PC-9 (cell line): ENCODE measurements around the gene ANK2.

Experiments
- CTCF ChIP-seq: fragments of 200-600 bp; sonication (generic); conservative IDR thresholded peaks from 2 replicates; pipeline ENCODE4 v1.6.1; 2017; ENCODE audit warnings: mixed run types, antibody characterized with exemption, mild to moderate bottlenecking, moderate library complexity
- EZH2 ChIP-seq: fragments of 200-600 bp; sonication (generic); IDR thresholded peaks from 2 replicates; pipeline ENCODE4 v1.8.0; 2017; ENCODE audit warnings: antibody characterized with exemption, low read depth

GRCh38 chr4:113065629-113066028, 16.2 kb downstream of the ANK2 start:
- TF ChIP-seq CTCF: no peak
- no peak for TF ChIP-seq EZH2
